HK-2 (cell line): ENCODE results near the gene TMEFF2.
A peak's percentile ranks its signal among the peaks of the same experiment; 100 is the strongest.
"Not testable (repeated sequence)": the region's sequence is repeated elsewhere in the genome, so short reads cannot be mapped to it uniquely, and the experiment has no call there.

Source experiments
- DNase-seq: peaks from one replicate; pipeline ENCODE4 v3.0.0-alpha.2; 2018; ENCODE audit not compliant: unreplicated experiment

The TMEFF2 gene

DNA sequence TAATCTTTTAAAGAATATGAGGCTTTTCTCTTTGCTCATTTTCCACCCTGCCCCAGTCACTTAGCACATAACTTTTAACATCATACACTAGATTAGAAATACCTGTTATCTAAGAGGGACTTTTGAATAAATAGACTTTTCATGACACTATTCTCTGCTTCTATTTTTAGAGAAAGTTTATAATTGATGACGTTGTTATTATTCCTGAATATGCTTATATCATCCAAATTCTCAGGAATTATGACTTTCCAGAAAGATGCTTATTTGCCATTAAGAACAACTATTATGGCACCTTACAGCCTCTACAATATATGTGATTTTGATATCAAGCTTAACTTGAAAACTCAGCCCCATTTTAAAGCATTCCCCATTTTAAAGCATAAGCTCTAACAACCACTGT, 11.4 kb downstream of the TMEFF2 start:
- no peak for DNase-seq

DNA sequence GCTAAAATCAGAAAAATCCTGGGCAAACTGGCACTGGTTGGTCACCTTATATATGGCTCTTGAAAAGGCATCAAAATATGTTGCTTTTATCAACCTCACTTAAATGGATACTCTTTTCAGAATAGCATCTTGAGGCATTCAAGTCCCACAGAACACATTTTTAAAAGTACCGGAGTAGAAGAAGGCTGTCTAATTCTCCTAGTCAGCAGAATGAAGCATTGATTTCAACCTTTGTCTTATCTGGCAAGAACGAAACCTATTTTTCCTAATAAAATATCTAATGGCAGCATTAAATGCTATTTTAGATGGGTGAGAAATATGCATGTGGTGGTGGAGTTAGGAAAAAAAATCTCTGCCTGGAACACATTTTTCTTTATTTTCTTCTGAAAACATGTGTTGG, 27.8 kb downstream of the TMEFF2 start:
- no peak for DNase-seq

DNA sequence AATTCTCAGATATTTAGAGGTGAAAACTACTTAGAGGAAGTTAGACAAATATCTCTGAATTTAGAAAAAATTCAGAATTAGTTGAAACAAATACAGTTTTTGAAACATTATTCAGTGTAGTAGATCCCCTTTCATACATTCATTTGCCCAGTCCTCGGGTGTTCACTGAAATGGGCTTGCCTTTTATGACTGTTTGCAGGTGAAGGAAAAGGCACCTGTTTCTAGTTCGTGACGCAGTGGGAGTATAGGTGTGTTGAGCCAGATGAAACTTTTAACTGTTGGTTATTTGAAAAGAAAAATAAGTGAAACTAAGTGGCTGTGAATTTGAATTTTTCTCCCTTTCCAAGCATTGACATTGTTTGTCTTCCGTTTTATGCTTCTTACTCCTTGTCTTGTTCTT, 28.9 kb downstream of the TMEFF2 start:
- DNase-seq = no peak

DNA sequence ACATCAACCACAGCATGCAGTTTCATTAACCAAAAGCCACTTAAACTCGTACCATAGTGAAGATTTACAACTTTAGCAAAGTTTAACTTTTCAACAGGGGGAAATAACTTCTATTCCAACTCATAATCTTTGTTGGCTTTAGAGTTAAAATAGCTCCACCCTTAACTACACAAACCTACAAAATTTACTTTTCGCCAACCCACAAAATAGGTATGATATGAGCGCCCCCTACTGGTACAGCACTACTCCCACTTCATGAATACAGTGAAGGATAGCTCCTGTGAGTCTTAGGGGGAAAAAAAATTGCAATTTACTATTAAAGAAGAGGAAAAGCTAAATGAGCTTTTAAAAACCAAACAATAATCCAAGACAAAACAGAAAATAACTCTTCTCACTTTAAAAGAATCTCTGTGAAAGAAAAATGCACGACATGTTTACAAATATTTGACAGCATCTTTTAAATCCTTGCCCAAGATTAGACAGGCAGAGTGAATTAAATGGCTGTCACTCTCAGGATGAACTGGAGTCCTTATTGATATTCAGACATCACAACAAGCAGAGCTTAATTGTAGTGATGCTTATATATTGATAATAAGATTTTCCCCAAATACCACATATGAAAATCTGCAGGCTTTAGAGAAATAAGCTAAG, 32.2 kb downstream of the TMEFF2 start:
- DNase-seq = peak; percentile 64

DNA sequence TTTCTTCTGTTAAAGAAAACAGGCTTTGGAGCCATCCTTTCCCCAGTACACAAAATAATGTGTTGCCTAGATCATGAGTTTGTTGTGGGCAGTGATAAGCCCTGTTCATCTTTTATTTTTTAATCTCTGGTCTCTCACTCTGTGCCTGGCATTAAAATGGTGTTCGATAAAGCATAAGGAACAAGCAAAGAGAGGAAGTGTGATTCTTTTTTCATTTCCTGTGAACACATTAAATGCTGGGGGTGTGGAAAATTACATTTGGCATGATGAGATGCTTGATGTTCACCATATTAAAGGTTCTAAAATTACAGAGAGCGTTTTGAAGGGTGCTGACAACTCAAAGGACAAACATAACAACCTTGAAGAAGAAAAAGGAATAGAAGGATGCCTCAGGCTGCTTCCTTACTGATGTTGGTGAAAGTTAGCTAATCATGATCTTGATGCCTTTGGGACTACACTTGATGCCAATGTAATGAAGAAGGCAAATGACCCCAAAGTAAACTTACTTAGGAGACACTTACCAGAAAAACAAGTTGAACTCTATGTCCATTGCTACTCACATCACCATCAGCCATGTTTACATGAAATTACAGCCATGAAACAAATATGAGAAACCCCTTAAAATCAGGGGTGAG, 33.0 kb downstream of the TMEFF2 start:
- DNase-seq = no peak

DNA sequence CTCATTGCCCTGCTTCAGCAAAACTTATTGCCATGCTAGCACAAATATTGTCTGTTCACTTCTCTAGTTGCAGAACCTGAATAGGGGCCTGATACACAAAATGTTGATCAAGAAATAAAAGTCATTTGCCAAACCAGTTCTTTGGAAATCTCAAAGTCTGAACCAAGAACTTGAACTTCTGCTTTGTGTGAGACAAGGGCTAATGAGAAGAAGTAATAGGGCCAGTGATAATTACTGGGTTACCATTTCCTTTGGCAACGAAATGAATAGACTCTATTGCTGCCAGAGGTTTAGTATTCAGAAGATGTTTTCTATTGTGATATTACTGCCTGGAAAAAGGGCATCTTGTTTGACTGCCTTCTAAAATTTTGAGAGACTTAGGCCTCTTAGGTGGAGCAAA, 35.0 kb downstream of the TMEFF2 start:
- DNase-seq = no peak

DNA sequence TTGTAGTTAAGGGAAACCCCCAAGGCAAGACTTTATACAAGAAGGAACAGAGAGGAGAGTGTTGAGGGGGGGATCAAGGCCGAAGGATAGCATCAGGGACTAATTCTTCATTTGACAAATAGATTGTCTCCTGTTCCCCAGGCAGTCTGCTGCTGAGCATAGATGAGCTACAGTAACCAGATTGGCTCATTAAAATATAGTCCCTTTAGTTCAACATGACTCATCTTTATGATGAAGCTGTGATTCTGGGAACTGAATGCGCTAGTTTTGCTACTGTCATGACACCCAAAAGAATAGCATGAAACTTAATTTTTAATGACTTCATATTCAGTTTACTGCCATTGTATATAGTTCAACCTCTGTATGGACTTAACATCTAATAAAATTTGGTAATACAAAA, 35.5 kb downstream of the TMEFF2 start:
- no peak for DNase-seq

DNA sequence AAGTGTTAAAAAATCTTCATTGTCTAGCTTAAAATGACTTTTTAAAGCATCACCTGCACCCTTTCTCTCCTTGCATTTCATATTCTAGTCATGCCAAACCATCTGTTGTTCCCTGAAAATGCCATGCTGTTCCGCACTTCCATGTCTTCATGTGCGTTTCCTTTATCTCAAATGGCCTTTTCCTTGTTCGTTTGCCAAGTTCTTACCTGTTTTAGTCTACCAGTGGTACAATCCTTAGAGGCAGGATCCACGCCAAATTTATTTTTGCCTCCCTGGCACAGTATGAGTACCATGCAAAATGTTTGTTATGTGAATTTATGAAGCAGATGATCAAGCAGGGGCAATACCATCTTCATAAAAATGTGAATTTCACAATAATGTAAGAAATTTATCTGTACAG, 37.0 kb downstream of the TMEFF2 start:
- no peak for DNase-seq

DNA sequence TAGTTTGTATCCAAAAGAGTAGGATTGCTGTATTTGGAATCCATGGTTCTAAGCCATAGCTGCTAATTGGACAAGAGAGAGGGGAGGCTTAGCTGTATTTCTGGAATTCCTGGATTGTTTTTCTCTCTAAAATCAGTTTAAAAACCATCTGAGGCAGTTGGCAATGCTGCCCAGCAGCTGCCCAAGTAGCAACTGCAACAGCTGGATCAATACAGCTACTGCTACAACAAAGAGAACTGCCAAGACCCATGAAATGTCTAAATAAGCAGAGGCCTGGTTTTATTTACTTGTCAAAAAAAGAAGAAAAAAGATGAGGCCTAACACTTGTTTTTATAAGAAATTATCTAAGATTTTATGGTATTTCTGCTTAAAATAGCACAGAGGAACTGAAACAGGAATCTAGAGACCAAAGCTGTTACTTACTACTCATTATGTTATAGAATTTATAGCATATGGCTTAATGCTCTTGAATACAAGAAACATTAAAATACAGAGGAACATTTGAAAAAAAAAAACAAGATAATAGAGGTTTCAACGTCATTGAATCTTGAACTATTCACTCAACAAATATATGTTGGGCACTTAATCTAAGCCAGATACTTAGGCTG, 39.1 kb downstream of the TMEFF2 start:
- no peak for DNase-seq

DNA sequence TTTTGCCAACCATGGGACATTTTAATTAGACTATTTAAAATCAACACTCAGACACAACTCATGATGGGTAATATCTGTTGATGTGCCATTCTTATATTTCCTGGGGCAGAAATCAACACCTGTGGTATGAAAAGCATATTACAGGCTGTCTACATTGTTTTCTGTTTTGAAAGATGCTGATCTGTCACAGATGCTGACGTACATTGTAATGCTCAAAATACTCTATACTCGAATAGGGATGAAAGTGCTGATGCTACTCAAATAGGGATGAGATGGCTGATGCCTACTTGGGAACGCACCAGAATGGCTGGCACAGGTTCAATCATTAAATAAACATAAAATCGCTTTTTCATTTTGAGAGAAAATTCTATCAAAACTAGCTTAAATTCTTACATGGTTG, 41.2 kb downstream of the TMEFF2 start:
- DNase-seq = no peak

DNA sequence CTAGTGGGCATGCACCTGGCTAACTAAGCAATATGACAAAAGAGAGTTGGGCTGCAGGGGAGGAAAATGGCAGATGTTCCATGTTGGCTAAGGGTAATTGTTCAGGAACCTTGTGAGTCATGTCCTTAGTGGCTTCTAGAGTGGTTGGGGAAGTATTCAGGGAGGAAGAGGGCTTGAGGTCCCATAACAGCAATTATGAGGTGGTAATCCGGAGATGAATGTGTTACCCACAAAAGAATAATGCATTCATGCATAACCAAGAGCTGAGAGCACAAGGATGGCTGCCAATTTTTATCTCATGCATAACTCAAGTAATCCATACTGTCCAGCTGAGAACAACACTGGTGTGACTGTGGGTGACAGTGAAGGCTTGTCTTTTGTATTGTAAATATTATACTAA, 42.9 kb downstream of the TMEFF2 start:
- peak; percentile 30 for DNase-seq

DNA sequence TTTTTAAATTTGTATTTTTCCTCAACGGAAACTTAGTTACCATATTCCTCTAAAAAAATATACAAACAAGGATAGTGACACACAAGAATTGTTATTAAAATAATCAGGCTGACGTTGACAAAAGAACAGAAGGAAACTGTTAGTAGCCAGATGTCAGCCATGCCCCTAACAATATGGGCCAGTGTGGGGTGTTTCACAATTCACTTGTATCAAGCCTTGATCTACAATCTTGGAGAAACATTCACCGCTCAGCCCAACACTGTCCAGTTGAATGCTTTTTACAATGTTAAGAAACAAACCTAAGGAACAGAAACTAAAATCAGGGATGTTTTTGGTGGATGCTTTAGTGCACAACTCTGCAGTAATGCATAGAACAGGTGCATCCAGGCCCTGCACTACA, 44.6 kb downstream of the TMEFF2 start:
- DNase-seq = no peak

DNA sequence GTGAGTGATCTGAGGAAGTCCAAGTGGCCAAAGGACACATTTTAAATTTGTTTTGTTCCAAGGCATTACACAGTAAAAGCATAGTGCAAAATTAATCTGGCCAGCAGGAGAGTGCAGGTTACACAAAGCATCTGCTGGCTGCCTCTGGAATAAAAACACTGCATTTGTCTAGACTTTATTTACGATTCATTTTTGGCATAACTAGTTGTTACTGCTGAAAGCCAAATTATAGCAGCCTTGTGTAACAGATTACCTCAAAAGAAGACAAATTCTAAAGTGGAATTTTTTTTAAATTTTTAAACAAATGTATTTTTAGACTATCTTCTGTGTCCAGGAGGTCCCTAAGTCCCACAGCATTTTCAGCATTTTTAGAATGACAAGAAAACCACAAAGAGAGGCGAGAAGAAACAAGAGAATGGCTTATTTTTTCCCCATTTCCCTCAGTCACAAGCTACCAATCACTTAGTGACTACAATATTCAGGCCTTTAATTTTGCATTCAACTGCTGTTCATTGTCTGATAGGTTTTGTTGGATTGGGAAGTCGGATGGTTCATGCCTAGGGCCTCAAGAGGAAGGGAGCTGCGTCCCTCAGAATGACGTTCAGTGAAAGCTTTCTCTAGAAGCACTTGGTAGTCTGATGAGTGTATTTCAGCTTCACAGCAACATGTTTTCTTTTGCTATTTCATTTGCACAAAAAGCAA, 46.0 kb downstream of the TMEFF2 start:
- no peak for DNase-seq

DNA sequence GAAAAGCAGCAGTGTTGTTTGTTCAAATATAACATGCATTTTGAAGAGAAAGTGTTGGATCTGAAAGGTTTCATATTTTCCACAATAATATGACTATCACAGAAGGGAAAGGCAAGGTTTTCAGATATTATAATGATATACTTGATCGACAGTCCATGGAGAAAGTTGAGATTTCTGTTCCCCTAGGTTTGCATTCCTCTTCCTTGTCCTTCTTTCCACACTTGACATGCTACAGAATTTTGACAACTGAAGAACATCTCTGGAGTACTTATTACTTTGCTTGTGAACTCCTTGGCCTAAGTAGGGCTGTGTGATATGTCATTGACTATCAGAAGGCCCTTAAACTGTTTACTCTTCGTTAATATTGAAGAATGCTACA, 46.5 kb downstream of the TMEFF2 start:
- no peak for DNase-seq

DNA sequence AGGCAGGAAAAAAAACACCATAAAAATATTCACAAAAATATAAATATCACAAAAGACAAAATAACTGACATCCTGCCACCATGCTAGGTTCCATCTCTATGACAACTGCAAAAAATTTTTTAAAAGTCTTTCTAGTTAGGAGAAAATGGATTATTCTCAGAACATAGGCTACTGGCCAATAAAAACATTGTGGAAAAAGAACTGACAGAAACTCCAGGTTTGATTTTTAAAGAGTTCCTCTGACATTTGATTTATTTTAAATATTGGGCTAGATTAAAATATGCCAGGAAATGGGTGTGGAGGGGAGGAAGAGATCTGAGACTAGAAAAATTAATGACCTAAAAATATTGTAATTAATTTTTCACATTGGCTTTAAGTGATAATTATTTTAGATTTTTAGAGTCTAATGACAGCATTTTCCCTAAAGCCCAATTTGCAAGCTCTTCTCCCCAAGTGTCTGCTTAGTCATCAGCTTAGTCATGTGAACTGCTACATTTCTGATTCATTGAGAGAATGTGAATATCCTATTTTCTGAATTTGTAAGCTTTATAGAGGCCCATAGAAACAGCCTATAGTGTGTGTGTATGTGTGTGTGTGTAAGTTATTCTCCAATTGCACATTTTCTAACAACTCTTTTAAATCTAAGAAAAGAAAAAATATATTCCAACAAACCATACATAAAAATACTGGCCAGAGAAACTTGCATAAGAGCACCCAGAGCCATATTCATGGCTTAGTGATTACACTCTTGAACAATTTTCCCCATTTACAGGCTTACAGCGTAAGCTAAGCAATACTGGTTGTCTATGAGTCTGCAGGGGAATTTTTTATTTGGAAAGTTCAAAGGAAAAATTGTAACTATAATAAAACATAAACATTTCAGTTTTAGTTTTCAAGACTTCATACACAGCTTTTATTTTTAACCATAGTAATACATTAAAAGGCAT, 48.4 kb downstream of the TMEFF2 start:
- DNase-seq = no peak

DNA sequence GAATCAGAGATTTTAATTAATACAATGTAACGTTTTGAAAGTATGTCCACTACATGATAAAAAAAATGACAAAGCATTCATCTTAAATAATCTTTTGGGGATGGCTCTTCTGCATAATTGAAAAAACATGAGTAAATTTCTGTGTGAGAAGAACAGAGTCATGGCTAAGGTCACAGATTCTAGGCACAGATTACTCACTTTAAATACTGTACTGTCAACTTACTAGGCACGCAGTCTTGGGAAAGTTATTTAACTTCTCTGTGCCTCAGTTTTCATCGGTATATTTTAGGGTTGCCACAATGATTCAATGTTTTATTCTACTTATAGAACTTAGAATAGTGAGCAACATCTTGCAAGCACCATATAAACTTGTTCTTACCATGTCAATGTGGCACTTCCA, 49.2 kb downstream of the TMEFF2 start:
- no peak for DNase-seq

DNA sequence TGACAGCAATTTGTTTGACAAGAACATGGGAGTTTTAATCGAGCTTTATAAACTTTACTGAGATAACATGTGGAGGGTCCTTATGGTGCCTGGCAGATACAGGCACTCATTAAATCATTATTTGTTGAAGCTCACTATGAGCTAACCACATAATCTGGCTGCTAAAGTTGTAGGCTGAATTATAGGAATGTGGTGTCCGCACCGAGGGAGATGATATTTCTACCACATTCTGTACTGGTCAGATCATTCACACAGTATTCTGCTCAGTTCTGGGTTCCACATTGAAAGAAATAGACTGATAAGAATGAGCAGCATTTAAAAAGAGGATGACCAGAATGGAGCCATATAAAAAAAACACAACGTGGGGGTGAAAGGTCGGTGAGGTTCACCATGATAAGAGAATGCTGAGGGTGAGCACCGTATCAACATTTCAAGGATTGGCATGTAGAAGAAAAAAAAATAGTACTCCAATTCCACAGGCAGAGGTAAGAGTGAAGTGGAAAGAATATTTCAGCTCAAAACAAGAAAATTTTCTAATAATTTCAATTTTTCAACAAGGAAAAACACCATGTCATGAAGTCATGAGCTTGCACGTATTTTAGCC, 54.4 kb downstream of the TMEFF2 start:
- no peak for DNase-seq

DNA sequence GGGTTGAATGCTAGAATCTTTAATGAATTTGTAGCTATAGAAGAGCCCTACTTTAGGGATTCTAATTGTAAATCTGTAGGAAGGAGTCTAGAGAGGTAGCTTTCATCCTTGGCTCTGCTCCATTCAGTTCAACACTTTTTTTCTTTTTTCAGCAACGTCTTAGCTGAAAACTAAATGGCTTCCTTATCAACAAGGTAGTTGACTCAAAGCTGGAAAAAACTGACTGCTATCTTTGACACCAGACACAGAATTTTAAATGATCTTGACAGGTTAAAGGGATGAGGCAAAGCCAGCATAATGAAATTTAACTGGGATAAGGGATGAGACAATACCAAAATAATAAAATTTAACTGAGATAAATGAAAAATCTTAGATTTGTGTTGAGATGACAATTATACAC, 54.9 kb downstream of the TMEFF2 start:
- no peak for DNase-seq

DNA sequence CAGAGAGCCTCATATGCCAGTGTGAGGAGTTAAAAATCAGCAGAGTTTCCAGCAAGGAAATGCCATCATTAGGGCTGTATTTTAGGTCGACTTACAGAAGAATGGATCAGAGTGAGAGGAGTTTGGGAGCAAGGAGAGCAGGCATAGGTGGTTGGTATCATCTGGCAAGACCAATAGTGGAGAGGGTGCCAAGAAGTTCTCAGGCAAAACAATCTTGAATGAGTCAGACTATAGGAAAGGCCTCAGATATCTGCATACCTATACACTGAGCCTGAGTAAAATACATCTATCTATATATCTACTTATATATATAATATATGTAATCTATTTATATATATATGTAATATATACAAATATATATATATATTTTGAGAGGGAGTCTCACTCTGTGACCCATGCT, 57.3 kb downstream of the TMEFF2 start:
- no peak for DNase-seq

DNA sequence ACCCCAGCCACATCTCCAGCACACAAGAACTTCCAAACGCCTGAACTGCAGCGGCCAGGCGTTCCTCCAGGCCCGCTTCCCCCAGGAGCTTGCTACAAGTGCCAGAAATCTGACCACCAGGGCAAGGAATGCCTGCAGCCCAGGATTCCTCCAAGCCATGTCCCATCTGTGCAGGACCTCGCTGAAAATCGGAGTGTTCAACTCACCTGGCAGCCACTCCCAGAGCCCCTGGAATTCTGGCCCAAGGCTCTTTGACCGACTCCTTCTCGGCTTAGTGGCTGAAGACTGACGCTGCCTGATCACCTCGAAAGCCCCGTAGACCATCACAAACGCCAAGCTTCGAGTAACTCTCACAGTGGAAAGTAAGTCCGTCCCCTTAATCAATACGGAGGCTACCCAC, 62.1 kb downstream of the TMEFF2 start:
- DNase-seq = not testable (repeated sequence)

DNA sequence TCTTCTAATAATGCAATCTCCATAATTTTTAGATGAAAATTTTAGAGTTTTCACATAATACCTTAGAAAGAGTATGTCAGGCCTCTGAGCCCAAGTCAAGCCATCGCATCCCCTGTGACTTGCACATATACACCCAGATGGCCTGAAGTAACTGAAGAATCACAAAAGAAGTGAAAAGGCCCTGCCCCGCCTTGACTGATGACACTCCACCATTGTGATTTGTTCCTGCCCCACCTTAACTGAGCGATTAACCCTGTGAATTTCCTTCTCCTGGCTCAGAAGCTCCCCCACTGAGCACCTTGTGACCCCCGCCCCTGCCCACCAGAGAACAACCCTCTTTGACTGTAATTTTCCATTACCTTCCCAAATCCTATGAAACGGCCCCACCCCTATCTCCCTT, 64.4 kb downstream of the TMEFF2 start:
- DNase-seq = not testable (repeated sequence)
